Adipocyte (in vitro differentiated cells): ENCODE results near the gene METAP1D.
A peak's percentile ranks its signal among the peaks of the same experiment; 100 is the strongest.

Experiments
- DNase-seq: peaks from one replicate; pipeline ENCODE4 v3.0.0-alpha.2; 2015; ENCODE audit warnings: low read depth
- H3K27me3 ChIP-seq: replicated peaks from 2 replicates; pipeline ENCODE4 v1.7.0; 2013; ENCODE audit warnings: mild to moderate bottlenecking, low read length, moderate library complexity; ENCODE audit not compliant: control insufficient read depth, insufficient read depth
- H3K36me3 ChIP-seq: 2 replicates; pipeline ENCODE4 v1.7.0; 2013; ENCODE audit warnings: low read length, mild to moderate bottlenecking, moderate library complexity; ENCODE audit not compliant: control insufficient read depth, insufficient read depth, severe bottlenecking
- H3K4me1 ChIP-seq: 2 replicates; pipeline ENCODE4 v1.7.0; 2013; ENCODE audit warnings: mild to moderate bottlenecking, low read length, moderate library complexity; ENCODE audit not compliant: control insufficient read depth, insufficient read depth
- H3K4me3 ChIP-seq: 2 replicates; pipeline ENCODE4 v1.7.0; 2013; ENCODE audit warnings: mild to moderate bottlenecking, low read length, moderate library complexity
- H3K9ac ChIP-seq: 2 replicates; pipeline ENCODE4 v1.7.0; 2013; ENCODE audit warnings: mild to moderate bottlenecking, low read length, moderate library complexity
- H3K9me3 ChIP-seq: 2 replicates; pipeline ENCODE4 v1.7.0; 2013; ENCODE audit warnings: mild to moderate bottlenecking, low read length, moderate library complexity; ENCODE audit not compliant: control insufficient read depth

Gene METAP1D

DNA sequence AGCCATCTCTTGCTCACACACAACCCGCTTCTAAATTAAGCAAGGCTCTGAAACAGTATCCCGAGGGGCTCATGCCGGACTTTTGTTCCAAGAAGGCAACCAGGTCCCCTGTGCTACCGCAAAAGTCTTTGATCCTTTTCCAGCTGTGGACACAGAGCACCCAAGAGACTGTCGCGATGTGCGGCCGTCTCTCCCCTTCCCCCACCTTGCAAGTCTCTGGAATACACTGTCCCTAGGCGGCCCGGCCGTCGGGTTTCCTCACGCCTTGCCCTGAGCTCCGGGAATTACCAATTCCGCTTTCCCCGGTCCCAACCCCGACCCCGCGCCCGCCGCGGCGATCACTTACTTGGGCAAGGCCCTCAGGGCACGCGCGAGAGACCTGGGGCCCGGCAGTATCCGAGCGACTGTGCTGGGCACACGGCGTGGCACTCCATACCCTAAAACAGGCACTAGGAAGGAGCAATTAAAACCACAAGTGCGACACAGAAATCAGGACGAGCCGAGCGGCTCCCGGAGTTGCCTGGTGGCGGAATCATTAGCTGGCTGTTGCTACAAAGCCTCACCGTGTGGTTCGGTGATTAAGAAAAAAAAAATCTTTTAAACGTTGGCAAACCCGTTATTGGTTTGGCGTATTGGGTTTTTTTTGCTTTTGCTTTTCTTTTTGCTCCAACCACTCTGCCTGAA lies 83.3 kb downstream of the METAP1D start:
- H3K36me3 ChIP-seq, result no peaks in the 10 kb centered on the region
- H3K4me1 ChIP-seq, result peaks cover 11% of the 10 kb centered on the region
- H3K4me3 ChIP-seq, result peak overlapping the region; percentile 27
- H3K27me3 ChIP-seq, result peaks cover 69% of the 10 kb centered on the region
- H3K9ac ChIP-seq, result no peak overlapping the region
- DNase-seq, result peak; percentile 22
- peaks cover 3% of the 10 kb centered on the region for H3K9me3 ChIP-seq

DNA sequence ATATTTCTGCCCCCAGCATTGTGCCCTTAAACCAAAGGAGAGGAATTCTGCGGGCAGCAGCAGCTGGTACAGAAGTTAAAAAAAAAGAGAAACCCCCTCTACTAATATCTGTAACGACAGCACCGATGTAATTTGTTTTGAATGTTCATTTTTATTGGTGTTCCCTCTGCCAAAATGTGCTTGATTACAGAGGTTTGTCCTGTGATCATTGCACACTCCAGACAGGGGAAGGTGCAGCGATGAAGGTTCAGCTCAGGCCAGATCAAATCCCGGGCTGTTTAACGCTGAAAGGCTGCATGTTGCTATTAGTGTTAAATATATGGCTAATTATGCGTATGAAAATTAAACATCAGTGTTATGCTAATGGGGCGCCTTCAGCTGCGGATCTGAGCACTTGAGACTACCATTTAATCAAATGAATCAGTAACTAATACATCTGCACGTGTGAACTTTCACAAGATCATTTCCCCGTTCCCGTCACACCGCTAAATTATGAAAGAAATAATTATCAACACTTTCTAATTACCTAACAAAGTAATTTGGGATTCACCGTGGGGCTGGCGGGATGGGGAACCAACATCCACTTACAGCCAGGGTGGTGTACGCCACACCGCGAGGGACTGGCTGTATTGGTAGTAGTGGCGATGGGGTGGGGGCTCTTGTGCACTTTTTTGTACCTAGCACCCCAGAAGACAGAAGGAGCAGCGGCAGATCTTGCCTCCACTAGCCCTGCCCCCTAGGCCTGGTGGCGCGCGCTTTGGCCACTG lies 84.1 kb downstream of the METAP1D start:
- peaks cover 3% of the 10 kb centered on the region for H3K9me3 ChIP-seq
- no peak overlapping the region for H3K9ac ChIP-seq
- peaks cover 76% of the 10 kb centered on the region for H3K27me3 ChIP-seq
- DNase-seq, result no peak
- peaks cover 11% of the 10 kb centered on the region for H3K4me1 ChIP-seq
- H3K4me3 ChIP-seq, result peak overlapping the region; percentile 27
- H3K36me3 ChIP-seq, result no peaks in the 10 kb centered on the region

GRCh38 chr2:172084395-172084644 lies 84.6 kb downstream of the METAP1D start:
- peak overlapping the region; percentile 75 for H3K4me3 ChIP-seq

GRCh38 chr2:172084645-172085459 lies 85.1 kb downstream of the METAP1D start:
- DNase-seq, result peak; percentile 99
- Histone ChIP-seq H3K9me3 (peaks cover 3% of the 10 kb centered on the region), H3K36me3 (no peaks in the 10 kb centered on the region), H3K4me1 (peaks cover 11% of the 10 kb centered on the region), H3K4me3 (peak overlapping the region; percentile 75), H3K9ac (peak overlapping the region; percentile 26), H3K27me3 (peaks cover 87% of the 10 kb centered on the region)

More at GRCh38 chr2:172084395-172084644, 84.6 kb downstream of the METAP1D start:
- Histone ChIP-seq H3K27me3 (peaks cover 81% of the 10 kb centered on the region), H3K9ac (no peak overlapping the region), H3K4me1 (peaks cover 11% of the 10 kb centered on the region), H3K9me3 (peaks cover 3% of the 10 kb centered on the region), H3K36me3 (no peaks in the 10 kb centered on the region)
- DNase-seq, result peak; percentile 43

DNA sequence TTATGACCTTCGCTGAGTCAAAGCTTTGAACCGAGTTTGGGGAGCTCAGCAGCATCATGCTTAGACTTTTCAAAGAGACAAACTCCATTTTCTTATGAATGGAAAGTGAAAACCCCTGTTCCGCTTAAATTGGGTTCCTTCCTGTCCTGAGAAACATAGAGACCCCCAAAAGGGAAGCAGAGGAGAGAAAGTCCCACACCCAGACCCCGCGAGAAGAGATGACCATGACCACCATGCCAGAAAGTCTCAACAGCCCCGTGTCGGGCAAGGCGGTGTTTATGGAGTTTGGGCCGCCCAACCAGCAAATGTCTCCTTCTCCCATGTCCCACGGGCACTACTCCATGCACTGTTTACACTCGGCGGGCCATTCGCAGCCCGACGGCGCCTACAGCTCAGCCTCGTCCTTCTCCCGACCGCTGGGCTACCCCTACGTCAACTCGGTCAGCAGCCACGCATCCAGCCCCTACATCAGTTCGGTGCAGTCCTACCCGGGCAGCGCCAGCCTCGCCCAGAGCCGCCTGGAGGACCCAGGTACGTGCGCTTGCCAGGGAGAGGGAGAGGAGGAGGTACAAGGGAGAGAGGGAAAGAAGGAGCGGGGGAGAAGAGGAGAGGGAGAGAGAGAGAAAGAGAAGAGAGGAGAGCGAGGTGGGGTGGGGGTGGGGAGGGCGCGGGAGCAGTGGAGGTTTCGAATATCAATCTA lies 85.9 kb downstream of the METAP1D start, which contains the start of gene DLX1:
Gene DLX1, plus strand, starts transcription at position 48 of the 700 bp plus-strand sequence. Its CDS starts 171 bp downstream, at position 219.
- peaks cover 92% of the 10 kb centered on the region for H3K27me3 ChIP-seq

DNA sequence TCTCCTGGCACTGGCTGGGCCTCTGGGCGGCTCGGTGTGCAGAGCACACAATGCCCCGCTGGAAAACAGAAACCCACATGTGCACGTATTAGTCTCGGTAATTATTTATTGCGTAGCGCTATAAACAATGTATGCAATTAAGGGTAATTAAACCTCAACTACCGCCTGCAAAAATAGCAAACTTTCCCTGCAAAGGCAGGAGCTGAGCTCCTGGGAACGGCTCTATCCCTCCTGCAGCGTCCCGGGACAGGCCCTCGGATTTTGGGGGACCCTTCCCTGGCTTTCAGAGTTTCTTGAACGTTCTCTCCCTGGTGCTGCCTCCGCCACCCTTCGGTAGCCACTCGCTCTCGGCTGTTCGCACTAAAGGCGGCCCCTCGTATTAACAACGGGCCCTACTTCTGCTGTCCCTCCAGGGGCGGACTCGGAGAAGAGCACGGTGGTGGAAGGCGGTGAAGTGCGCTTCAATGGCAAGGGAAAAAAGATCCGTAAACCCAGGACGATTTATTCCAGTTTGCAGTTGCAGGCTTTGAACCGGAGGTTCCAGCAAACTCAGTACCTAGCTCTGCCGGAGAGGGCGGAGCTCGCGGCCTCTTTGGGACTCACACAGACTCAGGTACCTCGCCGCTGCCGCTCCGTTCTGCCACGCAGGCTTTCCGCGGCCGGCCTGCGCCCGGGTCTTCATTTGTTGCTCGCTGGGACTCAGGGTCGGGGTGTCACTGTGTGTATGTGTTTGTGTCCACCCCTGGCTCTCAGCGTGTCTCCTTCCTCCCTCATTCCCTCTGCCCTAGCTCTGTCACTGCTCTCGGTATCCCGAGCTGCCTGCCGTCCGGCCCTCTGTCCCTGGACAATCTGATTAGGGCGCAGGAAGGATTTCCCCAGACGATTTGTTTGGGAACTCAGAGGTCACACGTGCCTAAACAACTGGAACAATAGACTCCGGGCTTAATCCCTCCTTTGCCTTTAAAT lies 86.8 kb downstream of the METAP1D start:
- peak; percentile 58 for DNase-seq
- Histone ChIP-seq H3K4me1 (peaks cover 11% of the 10 kb centered on the region), H3K9ac (no peak overlapping the region), H3K27me3 (peaks cover 90% of the 10 kb centered on the region), H3K9me3 (peaks cover 3% of the 10 kb centered on the region), H3K4me3 (no peak overlapping the region), H3K36me3 (no peaks in the 10 kb centered on the region)

More for the DNA sequence above, 85.9 kb downstream of the METAP1D start, which contains the start of gene DLX1:
- Histone ChIP-seq H3K9ac (peak within 1 kb of the TSS; percentile 26), H3K36me3 (no peaks in the 10 kb centered on the region), H3K9me3 (peaks cover 3% of the 10 kb centered on the region), H3K4me3 (peak within 1 kb of the TSS; percentile 75), H3K4me1 (peaks cover 11% of the 10 kb centered on the region)
- DNase-seq, result no peak

DNA sequence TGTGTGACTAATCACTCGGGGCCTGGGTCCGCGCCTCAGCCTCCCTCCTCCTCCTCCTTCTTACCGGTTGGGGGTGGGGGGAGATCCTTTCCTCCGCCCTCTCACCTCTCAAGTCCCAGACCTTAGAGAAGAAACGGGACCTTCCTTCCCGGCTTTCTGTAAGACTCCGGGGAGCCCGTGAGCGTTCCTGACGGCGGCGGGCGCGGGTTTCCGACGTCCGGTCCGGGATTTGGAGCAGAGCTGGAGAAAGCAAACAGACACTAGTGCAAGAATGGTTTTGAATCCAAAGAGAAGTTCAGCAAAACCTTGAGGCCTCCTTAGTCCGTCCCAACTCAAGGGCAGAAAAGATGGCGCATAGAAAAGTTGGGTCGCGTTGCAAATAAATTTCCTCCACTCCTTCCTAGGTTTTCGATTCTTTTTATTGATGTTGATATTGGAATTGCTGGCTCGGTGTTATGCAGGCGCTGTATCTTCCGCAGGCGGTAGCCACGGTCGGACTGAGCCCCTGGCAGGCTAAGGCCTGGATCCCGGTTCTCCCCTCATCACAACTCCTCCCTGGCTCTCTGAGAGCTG lies 87.5 kb downstream of the METAP1D start:
- Histone ChIP-seq H3K4me3 (no peak overlapping the region), H3K4me1 (peaks cover 11% of the 10 kb centered on the region), H3K27me3 (peaks cover 90% of the 10 kb centered on the region), H3K36me3 (no peaks in the 10 kb centered on the region), H3K9ac (no peak overlapping the region), H3K9me3 (peaks cover 3% of the 10 kb centered on the region)
- no peak for DNase-seq

- Histone ChIP-seq H3K4me3 (no peak overlapping the region), H3K9ac (no peak overlapping the region), H3K9me3 (peaks cover 3% of the 10 kb centered on the region), H3K36me3 (no peaks in the 10 kb centered on the region), H3K4me1 (peaks cover 11% of the 10 kb centered on the region), H3K27me3 (peaks cover 90% of the 10 kb centered on the region)
- no peak for DNase-seq
Observed at GRCh38 chr2:172087780-172088244, 88.1 kb downstream of the METAP1D start.

- DNase-seq, result no peak
- H3K27me3 ChIP-seq, result peaks cover 90% of the 10 kb centered on the region
Observed at GRCh38 chr2:172088245-172089004, 88.7 kb downstream of the METAP1D start.

More at GRCh38 chr2:172088245-172089004, 88.7 kb downstream of the METAP1D start:
- no peak overlapping the region for H3K9ac ChIP-seq
- peaks cover 3% of the 10 kb centered on the region for H3K9me3 ChIP-seq
- peaks cover 5% of the 10 kb centered on the region for H3K4me1 ChIP-seq
- H3K4me3 ChIP-seq, result no peak overlapping the region
- no peaks in the 10 kb centered on the region for H3K36me3 ChIP-seq
